Measurements from ENCODE around the gene SUGP2.

- TF ChIP-seq EZH2 (IDR thresholded peaks at IDR 0.05; ENCODE audit: insufficient read depth, poor library complexity, severe bottlenecking) (no peak), EZH2phosphoT487 (IDR thresholded peaks at IDR 0.05; ENCODE audit: insufficient read depth, low read depth) (no peak)
Measured at GRCh38 chr19:18996351-18996750, 37.0 kb downstream of the SUGP2 start.

Data from GM23248 (cell line).